GM19468 (cell line): ENCODE measurements around the gene SLC22A17.

Experiments
- ATAC-seq: cut with Tn5 transposase; IDR thresholded peaks from one replicate; pipeline ENCODE4 v1.9.1; 2021; ENCODE audit warnings: mild to moderate bottlenecking, moderate library complexity, moderate number of reproducible peaks; ENCODE audit not compliant: unreplicated experiment; ENCODE audit errors: extremely low read depth

SLC22A17 gene

DNA sequence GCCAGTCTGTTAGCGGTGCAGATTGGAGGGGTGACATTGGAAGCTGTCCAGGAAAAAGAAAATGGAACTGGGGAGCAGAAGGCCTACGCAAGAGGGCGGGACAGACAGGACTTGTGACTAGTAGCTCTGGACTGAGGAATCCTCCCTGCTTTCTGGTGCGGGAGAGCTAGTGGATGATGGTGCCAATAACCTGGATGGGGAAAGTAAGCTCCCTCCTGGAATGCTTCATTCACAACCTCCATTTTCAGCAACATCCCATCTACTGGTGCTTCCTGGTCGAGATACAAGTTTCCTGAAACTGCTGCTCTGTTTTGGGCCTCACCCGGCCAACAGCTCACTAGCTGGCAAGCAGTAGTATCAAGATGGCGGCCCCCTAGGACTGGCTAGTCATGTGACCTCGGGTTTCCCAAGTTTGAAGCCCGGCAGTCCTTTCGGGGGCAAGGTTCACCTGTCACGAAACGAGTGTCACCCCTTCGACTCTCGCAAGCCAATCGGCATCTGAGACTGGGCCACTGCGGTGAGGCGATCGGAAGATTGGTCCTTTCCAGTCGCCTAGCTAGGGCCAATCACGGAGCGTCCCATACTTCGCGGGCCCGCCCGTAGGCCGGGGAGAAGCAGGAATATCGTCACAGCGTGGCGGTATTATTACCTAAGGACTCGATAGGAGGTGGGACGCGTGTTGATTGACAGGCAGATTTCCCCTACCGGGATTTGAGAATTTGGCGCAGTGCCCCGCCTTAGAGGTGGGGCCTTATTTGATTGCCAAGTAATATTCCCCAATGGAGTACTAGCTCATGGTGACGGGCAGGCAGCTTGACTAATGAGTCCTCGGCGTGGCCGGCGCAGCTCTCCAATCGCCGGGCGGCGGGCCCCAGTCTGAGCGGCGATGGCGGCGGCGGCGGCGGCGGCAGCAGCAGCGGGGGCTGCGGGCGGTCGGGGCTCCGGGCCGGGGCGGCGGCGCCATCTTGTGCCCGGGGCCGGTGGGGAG, 31.8 kb downstream of the SLC22A17 start, which contains the start of gene PABPN1:
PABPN1 (plus strand) TSS at position 874 of the 988 bp plus-strand sequence; CDS start at position 887, 13 bp downstream.
- peak; percentile 95 for ATAC-seq

GRCh38 chr14:23319746-23320583, 32.7 kb downstream of the SLC22A17 start:
- no peak for ATAC-seq

DNA sequence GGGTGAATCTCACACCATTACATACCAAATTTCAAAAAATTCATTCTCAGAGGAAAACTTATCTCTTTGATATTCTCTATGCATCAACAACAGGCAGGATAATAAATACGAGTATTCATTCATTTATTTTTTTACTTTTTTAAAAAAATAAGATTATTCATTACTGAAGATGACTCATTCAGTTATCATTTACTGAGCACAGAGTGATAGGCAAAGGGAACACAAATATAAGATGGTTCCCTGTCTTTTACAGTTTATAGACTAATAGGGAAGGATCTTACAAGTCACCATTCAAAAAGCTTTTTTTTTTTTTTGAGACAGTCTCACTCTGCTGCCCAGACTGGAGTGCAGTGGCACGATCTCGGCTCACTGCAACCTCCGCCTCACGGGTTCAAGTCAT, 36.4 kb downstream of the SLC22A17 start:
- no peak for ATAC-seq

- no peak for ATAC-seq
Observed at GRCh38 chr14:23310546-23310945, 42.1 kb downstream of the SLC22A17 start.

DNA sequence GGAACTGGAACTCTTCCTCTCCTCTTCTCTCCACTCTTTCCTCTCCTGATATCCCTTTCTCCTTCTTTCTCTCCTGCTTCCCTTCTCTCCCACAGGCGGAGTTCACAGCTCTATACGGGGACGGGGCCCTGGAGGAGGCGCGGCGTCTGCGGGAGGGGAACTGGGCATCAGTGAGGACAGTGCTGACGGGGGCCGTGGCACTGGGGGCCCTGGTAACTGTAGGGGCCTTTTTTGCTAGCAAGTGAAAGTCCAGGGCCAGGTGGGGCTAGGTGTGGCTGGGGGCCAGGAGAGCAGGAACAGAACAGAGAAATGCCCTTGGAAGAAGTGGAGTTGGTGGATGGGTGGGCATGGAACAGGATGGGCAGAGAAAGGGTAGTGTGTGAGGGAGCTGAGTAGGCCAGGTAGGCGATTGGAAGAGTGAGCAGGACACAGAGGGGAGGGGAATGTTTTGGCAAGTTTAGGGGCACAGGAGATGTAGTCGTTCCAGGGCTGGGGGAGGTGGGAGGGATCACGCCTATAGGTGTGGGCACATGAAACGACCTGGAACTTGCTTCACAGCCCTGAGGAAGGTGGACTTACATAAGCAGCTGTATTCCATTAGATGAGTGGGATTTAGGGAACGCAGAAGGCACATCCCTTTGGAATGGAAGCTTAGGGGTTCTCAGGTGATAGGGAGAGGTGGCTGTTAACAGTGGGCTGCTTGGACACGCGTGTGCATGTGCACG, 43.8 kb downstream of the SLC22A17 start:
- no peak for ATAC-seq

DNA sequence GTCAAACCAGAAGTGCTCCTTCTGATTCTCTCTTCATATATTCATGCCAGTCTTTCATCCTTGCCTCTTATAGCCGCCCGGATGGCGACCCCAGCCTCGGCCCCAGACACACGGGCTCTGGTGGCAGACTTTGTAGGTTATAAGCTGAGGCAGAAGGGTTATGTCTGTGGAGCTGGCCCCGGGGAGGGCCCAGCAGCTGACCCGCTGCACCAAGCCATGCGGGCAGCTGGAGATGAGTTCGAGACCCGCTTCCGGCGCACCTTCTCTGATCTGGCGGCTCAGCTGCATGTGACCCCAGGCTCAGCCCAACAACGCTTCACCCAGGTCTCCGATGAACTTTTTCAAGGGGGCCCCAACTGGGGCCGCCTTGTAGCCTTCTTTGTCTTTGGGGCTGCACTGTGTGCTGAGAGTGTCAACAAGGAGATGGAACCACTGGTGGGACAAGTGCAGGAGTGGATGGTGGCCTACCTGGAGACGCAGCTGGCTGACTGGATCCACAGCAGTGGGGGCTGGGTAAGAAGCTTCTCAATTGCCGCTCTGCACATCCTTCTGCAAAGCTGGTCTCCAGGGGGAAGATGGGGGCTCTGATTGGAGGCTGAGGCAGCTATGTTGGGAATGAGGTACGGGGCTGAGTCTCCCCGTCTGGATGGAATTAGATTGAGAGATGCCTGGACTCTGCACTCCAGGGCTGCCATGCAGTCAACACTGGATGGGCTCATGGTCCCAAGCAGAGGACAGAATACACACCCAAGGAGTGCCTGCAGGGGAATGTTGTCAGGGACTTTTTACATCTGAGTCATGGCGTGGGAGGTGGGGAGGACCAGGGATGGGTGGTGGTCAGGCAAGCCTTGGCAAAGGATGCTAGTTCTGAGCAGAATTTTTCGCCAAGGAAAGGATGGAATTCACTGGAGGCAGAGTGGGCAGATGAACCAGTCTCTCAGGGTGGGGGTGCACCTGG, 44.7 kb downstream of the SLC22A17 start:
- ATAC-seq = no peak

GRCh38 chr14:23307146-23307530, 45.5 kb downstream of the SLC22A17 start:
- no peak for ATAC-seq

DNA sequence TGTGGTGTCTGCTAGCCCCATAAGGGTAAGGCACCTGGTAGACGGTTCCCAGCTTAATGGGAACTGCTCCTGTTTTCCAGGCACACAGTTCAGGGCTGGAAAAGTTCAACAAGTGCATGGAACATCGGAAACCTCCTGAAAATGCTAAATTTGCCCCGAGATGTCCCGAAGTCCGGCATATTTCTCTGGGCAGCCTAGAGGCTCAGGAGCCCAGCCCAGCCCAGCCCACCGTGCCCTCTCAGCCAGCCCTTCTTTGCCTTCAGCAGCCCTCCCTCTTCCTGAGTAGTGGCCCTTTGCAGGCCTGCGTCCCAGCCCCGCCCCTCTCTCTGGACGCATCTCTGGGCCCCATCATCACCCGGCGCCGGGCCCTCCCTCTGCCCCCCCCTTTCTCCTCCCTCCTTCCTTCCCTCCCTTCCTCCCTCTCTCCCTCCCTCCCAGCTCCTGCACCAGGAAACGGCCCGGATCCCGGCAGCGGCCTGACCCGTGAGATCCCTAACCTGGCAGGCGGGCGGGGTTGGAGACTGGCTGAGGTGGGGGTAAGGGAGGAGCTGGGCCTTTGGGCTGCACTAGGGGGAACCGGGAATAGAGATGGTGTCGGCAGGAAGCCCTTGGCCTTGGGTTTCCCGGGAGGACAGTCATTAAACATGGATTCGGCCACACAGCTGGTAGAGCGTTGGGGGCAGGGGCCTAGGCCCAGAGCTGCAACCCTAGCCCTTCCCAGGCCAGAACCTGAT, 46.1 kb downstream of the SLC22A17 start, which contains the start of gene BCL2L2:
BCL2L2 (plus strand) TSS at position 422 of the 734 bp plus-strand sequence. CDS start 935 bp downstream, outside the sequence.
- ATAC-seq = no peak

GRCh38 chr14:23302290-23303225, 50.1 kb downstream of the SLC22A17 start, which contains the start of gene PPP1R3E:
Gene PPP1R3E (minus strand): TSS chr14:23302859. CDS start chr14:23302576, 283 bp downstream.
- ATAC-seq = no peak

GRCh38 chr14:23301969-23302289, 50.8 kb downstream of the SLC22A17 start:
- ATAC-seq = no peak

DNA sequence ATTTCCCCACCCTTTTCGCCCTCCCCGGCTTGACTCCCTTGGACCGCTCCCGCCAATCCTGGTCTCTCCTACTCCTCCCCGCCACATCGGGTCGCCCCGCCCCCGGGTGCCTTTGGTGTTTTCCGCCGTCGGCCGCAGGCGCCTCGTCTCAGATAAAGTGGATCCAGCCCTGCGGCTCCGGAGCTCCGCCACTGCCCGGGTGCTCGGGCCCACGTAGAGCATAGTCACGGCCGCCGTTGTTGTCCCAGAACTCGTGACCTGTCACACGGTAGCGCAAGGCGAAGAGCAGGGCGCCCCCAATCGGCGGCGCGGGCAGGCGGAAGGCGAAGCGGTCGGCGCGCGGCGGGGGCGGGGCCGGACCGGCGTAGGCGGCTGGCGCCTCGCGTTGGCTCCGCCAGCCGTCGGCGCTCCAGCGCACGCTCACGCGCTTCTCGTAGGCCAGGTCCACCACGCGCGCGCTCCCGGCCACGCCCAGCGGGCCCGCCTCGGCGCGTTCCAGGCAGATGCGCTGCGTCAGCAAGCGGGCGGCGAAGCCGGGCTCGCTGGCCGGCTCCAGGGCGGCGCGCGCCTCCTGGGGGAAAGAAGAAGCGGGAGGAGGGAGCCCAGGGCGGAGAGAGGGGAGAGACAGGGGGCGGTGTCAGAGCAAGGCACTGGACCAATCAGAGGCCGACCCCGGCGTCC, 51.3 kb downstream of the SLC22A17 start:
- peak; percentile 77 for ATAC-seq

- ATAC-seq = no peak
Observed at GRCh38 chr14:23300687-23301223, 51.9 kb downstream of the SLC22A17 start.

GRCh38 chr14:23299986-23300686, 52.6 kb downstream of the SLC22A17 start:
- no peak for ATAC-seq

DNA sequence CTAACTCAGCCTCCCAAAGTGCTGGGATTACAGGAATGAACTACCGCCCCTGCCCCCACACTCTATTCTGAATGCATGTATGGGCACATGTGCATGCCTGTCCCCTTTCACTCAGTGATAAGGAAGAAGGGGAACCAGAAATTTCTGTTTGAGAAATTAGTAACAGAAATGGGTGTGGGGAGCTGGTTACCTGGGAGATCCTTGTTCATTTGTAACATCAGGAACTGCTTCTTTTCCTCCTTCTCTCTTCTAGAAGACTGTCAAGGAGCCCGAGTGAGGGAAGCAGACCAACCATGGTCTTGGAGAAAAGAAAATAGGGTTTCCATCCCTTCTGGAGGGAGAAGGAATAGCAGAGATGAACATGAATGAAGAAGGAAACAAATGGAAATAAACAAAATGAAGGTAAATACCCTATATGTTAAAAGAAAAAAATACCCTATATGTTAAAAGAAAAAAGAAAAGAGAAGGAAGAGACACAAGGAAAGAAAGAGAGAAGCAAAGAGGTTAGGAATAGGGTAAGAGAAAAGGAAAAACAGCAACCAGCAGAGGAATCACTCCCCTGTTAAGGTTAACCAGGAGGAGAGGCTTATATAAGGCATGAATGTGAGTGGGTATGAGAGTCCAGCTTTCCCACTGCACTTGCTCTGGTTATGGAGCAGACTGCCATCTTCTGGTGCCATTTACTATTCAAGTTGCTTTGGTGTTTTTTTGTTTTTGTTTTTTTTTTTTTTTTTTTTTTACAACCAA, 53.3 kb downstream of the SLC22A17 start:
- no peak for ATAC-seq

GRCh38 chr14:23297611-23298277, 54.9 kb downstream of the SLC22A17 start:
- no peak for ATAC-seq
